OCI-LY3 (cell line): Measurements from ENCODE around the gene FOXE3.

Experiments used
- EZH2phosphoT487 ChIP-seq: fragments of 200-600 bp; shearing (Covaris generic); IDR thresholded peaks from 2 replicates; pipeline ENCODE4 v1.6.1; 2018; ENCODE audit warnings: antibody characterized with exemption, mixed run types, low read depth
- TF ChIP-seq, protein P1 (sequence below): fragments of 200-600, 300-600 bp; sonication (generic); IDR thresholded peaks from 2 replicates; pipeline ENCODE4 v1.5.1; 2014; ENCODE audit warnings: antibody characterized with exemption, low read length, low read depth

DNA sequence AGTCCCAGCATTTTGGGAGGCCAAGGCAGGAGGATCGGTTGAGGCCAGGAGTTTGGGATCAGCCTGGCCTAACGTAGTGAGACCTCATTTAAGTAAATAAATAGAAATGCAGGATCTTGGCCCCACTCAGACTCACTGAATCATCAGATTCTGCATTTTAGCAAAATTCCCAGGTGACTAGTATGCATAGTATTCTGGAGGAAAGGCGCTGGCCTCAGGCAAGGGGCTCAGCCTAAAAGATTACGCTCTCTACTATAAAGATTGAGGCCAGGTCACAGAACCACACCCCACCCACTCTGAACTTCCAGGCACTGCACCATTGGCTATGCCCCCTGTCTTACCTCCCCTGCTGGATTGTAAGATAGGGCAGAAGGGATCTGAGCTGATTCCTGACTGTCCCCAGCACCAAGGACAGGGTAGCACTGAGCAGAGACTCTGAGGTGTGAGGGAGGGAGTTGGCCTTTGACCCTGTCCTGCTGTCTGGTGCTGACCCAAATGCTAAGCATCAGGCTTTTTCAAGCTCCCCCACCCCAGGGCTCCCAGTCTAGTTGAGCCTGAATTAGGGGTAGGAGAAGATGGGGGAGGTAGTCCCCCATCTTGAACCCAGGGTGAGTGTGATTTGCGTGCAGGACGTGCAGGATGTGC is 2.7 kb downstream of the FOXE3 start:
- TF ChIP-seq, protein P1, sequence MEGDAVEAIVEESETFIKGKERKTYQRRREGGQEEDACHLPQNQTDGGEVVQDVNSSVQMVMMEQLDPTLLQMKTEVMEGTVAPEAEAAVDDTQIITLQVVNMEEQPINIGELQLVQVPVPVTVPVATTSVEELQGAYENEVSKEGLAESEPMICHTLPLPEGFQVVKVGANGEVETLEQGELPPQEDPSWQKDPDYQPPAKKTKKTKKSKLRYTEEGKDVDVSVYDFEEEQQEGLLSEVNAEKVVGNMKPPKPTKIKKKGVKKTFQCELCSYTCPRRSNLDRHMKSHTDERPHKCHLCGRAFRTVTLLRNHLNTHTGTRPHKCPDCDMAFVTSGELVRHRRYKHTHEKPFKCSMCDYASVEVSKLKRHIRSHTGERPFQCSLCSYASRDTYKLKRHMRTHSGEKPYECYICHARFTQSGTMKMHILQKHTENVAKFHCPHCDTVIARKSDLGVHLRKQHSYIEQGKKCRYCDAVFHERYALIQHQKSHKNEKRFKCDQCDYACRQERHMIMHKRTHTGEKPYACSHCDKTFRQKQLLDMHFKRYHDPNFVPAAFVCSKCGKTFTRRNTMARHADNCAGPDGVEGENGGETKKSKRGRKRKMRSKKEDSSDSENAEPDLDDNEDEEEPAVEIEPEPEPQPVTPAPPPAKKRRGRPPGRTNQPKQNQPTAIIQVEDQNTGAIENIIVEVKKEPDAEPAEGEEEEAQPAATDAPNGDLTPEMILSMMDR: no peak
- no peak for TF ChIP-seq EZH2phosphoT487
